HG03135 (cell line): ENCODE results near the gene AASDH.
"Not testable (repeated sequence)": the region's sequence is repeated elsewhere in the genome, so short reads cannot be mapped to it uniquely, and the experiment has no call there.

Source experiments
- ATAC-seq: cut with Tn5 transposase; IDR thresholded peaks from one replicate; pipeline ENCODE4 v1.9.1; 2021; ENCODE audit warnings: mild to moderate bottlenecking, moderate library complexity; ENCODE audit not compliant: unreplicated experiment

The AASDH gene

GRCh38 chr4:56405016-56405415 is 17.7 kb upstream of the AASDH start:
- no peak for ATAC-seq

- no peak for ATAC-seq
These were observed 13.3 kb upstream of the AASDH start for GRCh38 chr4:56400560-56400959.

- ATAC-seq = no peak
These were observed 4.0 kb upstream of the AASDH start for GRCh38 chr4:56391270-56391669.

GRCh38 chr4:56389558-56389957 is 2.3 kb upstream of the AASDH start:
- no peak for ATAC-seq

- no peak for ATAC-seq
These were observed 1.0 kb upstream of the AASDH start for GRCh38 chr4:56388306-56388705.

- ATAC-seq = no peak
These were observed 1.2 kb downstream of the AASDH start for GRCh38 chr4:56386091-56386490.

- ATAC-seq = no peak
These were observed 11.8 kb downstream of the AASDH start for GRCh38 chr4:56375458-56375857.

- no peak for ATAC-seq
These were observed 12.3 kb downstream of the AASDH start for GRCh38 chr4:56374956-56375355.

GRCh38 chr4:56372774-56373173 is 14.5 kb downstream of the AASDH start:
- ATAC-seq = no peak

- ATAC-seq = no peak
These were observed 15.7 kb downstream of the AASDH start for GRCh38 chr4:56371426-56372220.

- ATAC-seq = no peak
These were observed 16.9 kb downstream of the AASDH start for GRCh38 chr4:56370377-56370776.

- ATAC-seq = not testable (repeated sequence)
These were observed 24.3 kb downstream of the AASDH start for GRCh38 chr4:56362981-56363380.

- no peak for ATAC-seq
These were observed 27.2 kb downstream of the AASDH start for GRCh38 chr4:56360071-56360470.

- no peak for ATAC-seq
These were observed 30.6 kb downstream of the AASDH start for GRCh38 chr4:56356650-56357049.

GRCh38 chr4:56348576-56348975 is 38.7 kb downstream of the AASDH start:
- no peak for ATAC-seq

GRCh38 chr4:56345458-56345857 is 41.8 kb downstream of the AASDH start:
- no peak for ATAC-seq

GRCh38 chr4:56342746-56343145 is 44.5 kb downstream of the AASDH start:
- no peak for ATAC-seq

GRCh38 chr4:56330691-56331090 is 56.6 kb downstream of the AASDH start:
- ATAC-seq = no peak

GRCh38 chr4:56326363-56326762 is 60.9 kb downstream of the AASDH start:
- ATAC-seq = no peak

GRCh38 chr4:56324011-56324610 is 63.2 kb downstream of the AASDH start:
- ATAC-seq = no peak

- ATAC-seq = no peak
These were observed 64.0 kb downstream of the AASDH start for GRCh38 chr4:56323327-56323726.

GRCh38 chr4:56321251-56321650 is 66.0 kb downstream of the AASDH start:
- ATAC-seq = no peak

- ATAC-seq = no peak
These were observed 67.0 kb downstream of the AASDH start for GRCh38 chr4:56320293-56320692.
